SK-N-SH treated with all-trans-retinoic acid at 6 μM for 48 hours (cell line): ENCODE measurements around the gene GPR180.

Experiments
- ATAC-seq: fragments of 200-7000 bp; cut with Tn5 transposase; 3 replicates; pipeline ENCODE4 v1.9.1; 2020; ENCODE audit warnings: mild to moderate bottlenecking, moderate library complexity
- ARNTL ChIP-seq: fragments of 450-650 bp; formaldehyde crosslinking; IDR thresholded peaks from 2 replicates; pipeline ENCODE4 v1.5.0; 2020; ENCODE audit warnings: low read depth, mild to moderate bottlenecking, moderate library complexity, borderline replicate concordance
- BACH2 ChIP-seq: fragments of 250-450 bp; sonication (Bioruptor Pico); IDR thresholded peaks from 2 replicates; pipeline ENCODE4 v1.9.0; 2021; ENCODE audit warnings: mild to moderate bottlenecking, borderline replicate concordance
- CREB5 ChIP-seq: fragments of 250-450 bp; sonication (Bioruptor Pico); IDR thresholded peaks from 2 replicates; pipeline ENCODE4 v1.5.1; 2020; ENCODE audit warnings: low read depth, mild to moderate bottlenecking, moderate library complexity
- CSDC2 ChIP-seq: fragments of 250-450 bp; sonication (Bioruptor Pico); IDR thresholded peaks from 2 replicates; pipeline ENCODE4 v1.5.0; 2020; ENCODE audit warnings: mild to moderate bottlenecking, moderate library complexity
- CSRNP3 ChIP-seq: fragments of 250-450 bp; sonication (Bioruptor Pico); IDR thresholded peaks from 2 replicates; pipeline ENCODE4 v1.5.1; 2021; ENCODE audit warnings: mild to moderate bottlenecking, moderate library complexity
- ESRRG ChIP-seq: fragments of 250-450 bp; sonication (Bioruptor Pico); IDR thresholded peaks from 2 replicates; pipeline ENCODE4 v1.6.1; 2021; ENCODE audit warnings: mild to moderate bottlenecking
- GLIS3 ChIP-seq: fragments of 250-450 bp; sonication (Bioruptor Pico); IDR thresholded peaks from 2 replicates; pipeline ENCODE4 v1.5.0; 2020; ENCODE audit warnings: mild to moderate bottlenecking, moderate library complexity
- ISL1 ChIP-seq: fragments of 250-450 bp; sonication (Bioruptor Pico); IDR thresholded peaks from 2 replicates; pipeline ENCODE4 v2.1.2; 2022; ENCODE audit warnings: mild to moderate bottlenecking, moderate library complexity
- OSR1 ChIP-seq: fragments of 250-450 bp; sonication (Bioruptor Pico); IDR thresholded peaks from 2 replicates; pipeline ENCODE4 v1.8.0; 2022; ENCODE audit warnings: moderate library complexity, mild to moderate bottlenecking, inconsistent platforms
- POU6F1 ChIP-seq: fragments of 250-450 bp; sonication (Bioruptor Pico); IDR thresholded peaks from 2 replicates; pipeline ENCODE4 v1.8.0; 2021; ENCODE audit warnings: low read depth, mild to moderate bottlenecking, moderate library complexity, borderline replicate concordance
- PPARA ChIP-seq: fragments of 250-450 bp; sonication (Bioruptor Pico); IDR thresholded peaks from 2 replicates; pipeline ENCODE4 v1.5.0; 2020; ENCODE audit warnings: mild to moderate bottlenecking, borderline replicate concordance
- RARB ChIP-seq: fragments of 250-450 bp; sonication (Bioruptor Pico); IDR thresholded peaks from 2 replicates; pipeline ENCODE4 v1.8.0; 2021; ENCODE audit warnings: mild to moderate bottlenecking, moderate library complexity
- SNAI2 ChIP-seq: fragments of 250-450 bp; sonication (Bioruptor Pico); IDR thresholded peaks from 2 replicates; pipeline ENCODE4 v1.5.0; 2020; ENCODE audit warnings: mild to moderate bottlenecking, moderate library complexity
- TCF4 ChIP-seq: fragments of 250-450 bp; sonication (Bioruptor Pico); IDR thresholded peaks from 2 replicates; pipeline ENCODE4 v1.8.0; 2021; ENCODE audit warnings: mild to moderate bottlenecking, moderate library complexity, borderline replicate concordance
- TOX ChIP-seq: fragments of 250-450 bp; sonication (Bioruptor Pico); IDR thresholded peaks from 2 replicates; pipeline ENCODE4 v1.8.0; 2021; ENCODE audit warnings: mild to moderate bottlenecking, moderate library complexity, borderline replicate concordance
- ZC3H10 ChIP-seq: fragments of 250-450 bp; sonication (Bioruptor Pico); IDR thresholded peaks from 2 replicates; pipeline ENCODE4 v1.5.1; 2021; ENCODE audit warnings: mild to moderate bottlenecking, moderate library complexity
- ZFP3 ChIP-seq: fragments of 250-450 bp; sonication (Bioruptor Pico); IDR thresholded peaks from 2 replicates; pipeline ENCODE4 v1.5.0; 2020; ENCODE audit warnings: mild to moderate bottlenecking, moderate library complexity
- ZFP30 ChIP-seq: fragments of 450-650 bp; formaldehyde crosslinking; IDR thresholded peaks from 2 replicates; pipeline ENCODE4 v1.5.0; 2022; ENCODE audit warnings: mild to moderate bottlenecking, moderate library complexity
- ZNF565 ChIP-seq: fragments of 450-650 bp; formaldehyde crosslinking; conservative IDR thresholded peaks from 2 replicates; pipeline ENCODE4 v1.5.0; 2020; ENCODE audit warnings: low read depth, mild to moderate bottlenecking, moderate library complexity
- ZNF70 ChIP-seq: fragments of 450-650 bp; formaldehyde crosslinking; IDR thresholded peaks from 2 replicates; pipeline ENCODE4 v1.5.0; 2020; ENCODE audit warnings: mild to moderate bottlenecking, moderate library complexity
- ZNF8 ChIP-seq: fragments of 450-650 bp; formaldehyde crosslinking; IDR thresholded peaks from 2 replicates; pipeline ENCODE4 v1.5.0; 2020; ENCODE audit warnings: mild to moderate bottlenecking, moderate library complexity
- TF ChIP-seq, protein P1 (sequence below): fragments of 250-450 bp; sonication (Bioruptor Pico); IDR thresholded peaks from 2 replicates; pipeline ENCODE4 v1.8.0; 2020; ENCODE audit warnings: mild to moderate bottlenecking, moderate library complexity, borderline replicate concordance
- TF ChIP-seq, protein P2 (sequence below): fragments of 250-450 bp; sonication (Bioruptor Pico); IDR thresholded peaks from 2 replicates; pipeline ENCODE4 v1.5.0; 2020; ENCODE audit warnings: mild to moderate bottlenecking, moderate library complexity

Gene GPR180

DNA sequence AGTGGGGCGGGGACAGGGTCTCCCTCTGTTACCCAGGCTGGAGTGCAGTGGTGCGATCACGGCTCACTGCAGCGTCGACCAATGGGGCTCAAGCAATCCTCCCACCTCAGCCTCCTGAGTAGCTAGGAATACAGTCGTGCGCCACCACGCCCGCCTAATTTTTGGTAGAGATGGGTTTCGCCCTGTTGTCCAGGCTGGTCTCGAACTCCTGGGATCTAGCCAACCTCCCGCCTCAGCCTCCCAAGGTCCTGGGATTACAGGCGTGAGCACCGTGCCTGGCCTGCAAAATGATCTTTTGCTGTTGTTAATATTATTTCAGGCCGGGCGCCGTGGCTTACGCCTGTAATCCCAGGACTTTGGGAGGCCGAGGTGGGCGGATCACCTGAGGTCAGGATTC, 5.1 kb upstream of the GPR180 start:
- TF ChIP-seq CREB5 (CRISPR knock-in tag), result no peak
- TF ChIP-seq ZFP3 (CRISPR knock-in tag), result no peak
- TF ChIP-seq PPARA (CRISPR knock-in tag), result no peak
- no peak for TF ChIP-seq ZNF8 (CRISPR knock-in tag)
- no peak for TF ChIP-seq ZFP30 (CRISPR knock-in tag)
- no peak for TF ChIP-seq TOX (CRISPR knock-in tag)
- TF ChIP-seq RARB (CRISPR knock-in tag), result no peak
- TF ChIP-seq POU6F1 (CRISPR knock-in tag), result no peak
- no peak for TF ChIP-seq CSDC2 (CRISPR knock-in tag)
- TF ChIP-seq, protein P1, sequence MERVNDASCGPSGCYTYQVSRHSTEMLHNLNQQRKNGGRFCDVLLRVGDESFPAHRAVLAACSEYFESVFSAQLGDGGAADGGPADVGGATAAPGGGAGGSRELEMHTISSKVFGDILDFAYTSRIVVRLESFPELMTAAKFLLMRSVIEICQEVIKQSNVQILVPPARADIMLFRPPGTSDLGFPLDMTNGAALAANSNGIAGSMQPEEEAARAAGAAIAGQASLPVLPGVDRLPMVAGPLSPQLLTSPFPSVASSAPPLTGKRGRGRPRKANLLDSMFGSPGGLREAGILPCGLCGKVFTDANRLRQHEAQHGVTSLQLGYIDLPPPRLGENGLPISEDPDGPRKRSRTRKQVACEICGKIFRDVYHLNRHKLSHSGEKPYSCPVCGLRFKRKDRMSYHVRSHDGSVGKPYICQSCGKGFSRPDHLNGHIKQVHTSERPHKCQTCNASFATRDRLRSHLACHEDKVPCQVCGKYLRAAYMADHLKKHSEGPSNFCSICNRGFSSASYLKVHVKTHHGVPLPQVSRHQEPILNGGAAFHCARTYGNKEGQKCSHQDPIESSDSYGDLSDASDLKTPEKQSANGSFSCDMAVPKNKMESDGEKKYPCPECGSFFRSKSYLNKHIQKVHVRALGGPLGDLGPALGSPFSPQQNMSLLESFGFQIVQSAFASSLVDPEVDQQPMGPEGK (CRISPR knock-in tag), result no peak
- no peak for TF ChIP-seq TCF4
- TF ChIP-seq BACH2 (CRISPR knock-in tag), result no peak
- TF ChIP-seq, protein P2, sequence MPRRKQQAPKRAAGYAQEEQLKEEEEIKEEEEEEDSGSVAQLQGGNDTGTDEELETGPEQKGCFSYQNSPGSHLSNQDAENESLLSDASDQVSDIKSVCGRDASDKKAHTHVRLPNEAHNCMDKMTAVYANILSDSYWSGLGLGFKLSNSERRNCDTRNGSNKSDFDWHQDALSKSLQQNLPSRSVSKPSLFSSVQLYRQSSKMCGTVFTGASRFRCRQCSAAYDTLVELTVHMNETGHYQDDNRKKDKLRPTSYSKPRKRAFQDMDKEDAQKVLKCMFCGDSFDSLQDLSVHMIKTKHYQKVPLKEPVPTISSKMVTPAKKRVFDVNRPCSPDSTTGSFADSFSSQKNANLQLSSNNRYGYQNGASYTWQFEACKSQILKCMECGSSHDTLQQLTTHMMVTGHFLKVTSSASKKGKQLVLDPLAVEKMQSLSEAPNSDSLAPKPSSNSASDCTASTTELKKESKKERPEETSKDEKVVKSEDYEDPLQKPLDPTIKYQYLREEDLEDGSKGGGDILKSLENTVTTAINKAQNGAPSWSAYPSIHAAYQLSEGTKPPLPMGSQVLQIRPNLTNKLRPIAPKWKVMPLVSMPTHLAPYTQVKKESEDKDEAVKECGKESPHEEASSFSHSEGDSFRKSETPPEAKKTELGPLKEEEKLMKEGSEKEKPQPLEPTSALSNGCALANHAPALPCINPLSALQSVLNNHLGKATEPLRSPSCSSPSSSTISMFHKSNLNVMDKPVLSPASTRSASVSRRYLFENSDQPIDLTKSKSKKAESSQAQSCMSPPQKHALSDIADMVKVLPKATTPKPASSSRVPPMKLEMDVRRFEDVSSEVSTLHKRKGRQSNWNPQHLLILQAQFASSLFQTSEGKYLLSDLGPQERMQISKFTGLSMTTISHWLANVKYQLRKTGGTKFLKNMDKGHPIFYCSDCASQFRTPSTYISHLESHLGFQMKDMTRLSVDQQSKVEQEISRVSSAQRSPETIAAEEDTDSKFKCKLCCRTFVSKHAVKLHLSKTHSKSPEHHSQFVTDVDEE (CRISPR knock-in tag), result no peak
- TF ChIP-seq OSR1 (CRISPR knock-in tag), result no peak
- no peak for TF ChIP-seq ESRRG
- no peak for TF ChIP-seq SNAI2 (CRISPR knock-in tag)

DNA sequence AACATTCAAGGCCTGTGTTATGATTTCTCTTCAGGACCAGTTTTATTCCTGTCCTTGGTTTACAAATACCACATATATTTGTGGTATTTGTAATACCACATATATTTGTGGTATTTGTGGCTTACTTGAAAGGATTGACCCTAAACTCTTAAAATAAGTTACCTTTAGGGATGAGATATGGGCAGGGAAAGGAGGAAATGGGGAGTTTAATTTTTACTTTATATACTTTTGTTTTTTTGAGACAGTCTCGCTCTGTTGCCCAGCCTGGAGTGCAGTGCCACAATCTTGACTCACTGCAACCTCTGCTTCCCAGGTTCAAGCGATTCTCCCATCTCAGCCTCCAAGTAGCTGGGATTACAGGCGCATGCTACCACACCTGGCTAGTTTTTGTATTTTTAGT, 3.4 kb upstream of the GPR180 start:
- TF ChIP-seq POU6F1 (CRISPR knock-in tag), result no peak
- TF ChIP-seq ZNF8 (CRISPR knock-in tag), result no peak
- TF ChIP-seq ZC3H10, result no peak
- TF ChIP-seq ARNTL (CRISPR knock-in tag), result no peak
- TF ChIP-seq ZNF70, result no peak
- TF ChIP-seq ZNF565, result no peak
- TF ChIP-seq TCF4, result no peak
- TF ChIP-seq, protein P2 (CRISPR knock-in tag), result no peak
- no peak for TF ChIP-seq CSDC2 (CRISPR knock-in tag)
- no peak for TF ChIP-seq CSRNP3 (CRISPR knock-in tag)
- no peak for TF ChIP-seq ZFP30 (CRISPR knock-in tag)
- TF ChIP-seq TOX (CRISPR knock-in tag), result no peak
- TF ChIP-seq PPARA (CRISPR knock-in tag), result no peak
- no peak for TF ChIP-seq ISL1
- TF ChIP-seq ESRRG, result no peak
- no peak for TF ChIP-seq GLIS3
- no peak for TF ChIP-seq ZFP3 (CRISPR knock-in tag)
- no peak for TF ChIP-seq OSR1 (CRISPR knock-in tag)
- TF ChIP-seq, protein P1 (CRISPR knock-in tag), result no peak
- no peak for ATAC-seq

More for the DNA sequence above, 5.1 kb upstream of the GPR180 start:
- no peak for ATAC-seq
